K562 (cell line): ENCODE measurements around the gene LIX1L. TPM values are rescaled to one million over a fixed set of nuclear protein-coding genes. Genes with fewer than 3 reads are reported as not detected.

Experiments
- ATAC-seq: fragments of 200-7000 bp; cut with Tn5 transposase; 3 replicates; pipeline ENCODE4 v1.9.1; 2020; ENCODE audit warnings: moderate library complexity
- BruUV-seq: library from RNA; stranded (reverse); fragments of 400-500 nt; replicated peaks from 2 replicates; lab custom pipeline; 2021; lab: Mats Ljungman, UMichigan
- CTCF ChIA-PET: fragments of 300-600 bp; formaldehyde crosslinking; extraction: SDS; loops from one replicate; lab custom pipeline; 2021; ENCODE audit warnings: low intra/inter-chr PET ratio; lab: Yijun Ruan, JAX
- POLR2A ChIA-PET: fragments of 300-600, 350-650 bp; sonication (Branson Sonifier 250); formaldehyde crosslinking; extraction: SDS; loops from one replicate; lab custom pipeline; 2021; ENCODE audit warnings: antibody characterized with exemption, inconsistent platforms; lab: Yijun Ruan, JAX
- DNase-seq, 4 experiments: peaks; one replicate each; pipeline versions ENCODE4 v3.0.0 to v3.0.0-alpha.2; 2011 to 2018; ENCODE audit warnings: low spot score in 3 of 4, mixed read lengths in 3 of 4; ENCODE audit errors: extremely low read depth in 1 of 4
- FAIRE-seq: peaks from 2 replicates; lab custom pipeline; 2011; peaks lifted over from hg19 to GRCh38; lab: Jason Lieb, UNC
- H2AFZ ChIP-seq: 2 replicates; pipeline ENCODE4 v1.6.0; 2011; ENCODE audit warnings: low read depth, low read length, control low read depth, inconsistent platforms
- H3K27ac ChIP-seq: fragments of 200-600 bp; 3 replicates; pipeline ENCODE4 v1.8.0; 2011; ENCODE audit warnings: low read depth, mild to moderate bottlenecking, control low read depth, inconsistent platforms, low read length, moderate library complexity, mixed read lengths; ENCODE audit errors: extremely low read depth
- H3K27me3 ChIP-seq, 2 experiments: fragments of 300-600 bp in 1 of 2; 2 replicates in 1 of 2; 3 replicates in 1 of 2; pipeline versions ENCODE4 v1.6.0 to v1.8.0; 2011; ENCODE audit warnings: inconsistent platforms in 2 of 2, low read length in 2 of 2, mild to moderate bottlenecking in 1 of 2, mixed read lengths in 1 of 2, moderate library complexity in 1 of 2; ENCODE audit not compliant: control insufficient read depth in 2 of 2, insufficient read depth in 2 of 2
- H3K36me3 ChIP-seq: fragments of 300-600 bp; 3 replicates; pipeline ENCODE4 v1.8.0; 2011; ENCODE audit warnings: mild to moderate bottlenecking, low read length, inconsistent platforms; ENCODE audit not compliant: control insufficient read depth, insufficient read depth
- H3K4me1 ChIP-seq, 2 experiments: fragments of 200-600 bp in 1 of 2; replicated peaks in 1 of 2; 2 replicates in 1 of 2; 3 replicates in 1 of 2; pipeline versions ENCODE4 v1.5.1 to v1.8.0; 2011; ENCODE audit warnings: inconsistent platforms in 2 of 2, low read length in 2 of 2, mild to moderate bottlenecking in 1 of 2, mixed read lengths in 1 of 2, moderate library complexity in 1 of 2; ENCODE audit not compliant: control insufficient read depth in 2 of 2, insufficient read depth in 2 of 2
- H3K4me2 ChIP-seq: 2 replicates; pipeline ENCODE4 v1.6.1; 2011; ENCODE audit warnings: low read length, control low read depth, inconsistent platforms, mixed read lengths; ENCODE audit not compliant: insufficient read depth
- H3K4me3 ChIP-seq: fragments of 200-600 bp; sonication (generic), shearing (Covaris generic); 2 replicates; pipeline ENCODE4 v1.5.1; 2016; ENCODE audit warnings: control low read depth, inconsistent platforms
- H3K79me2 ChIP-seq: fragments of 200-600 bp; 3 replicates; pipeline ENCODE4 v1.8.0; 2011; ENCODE audit warnings: low read length, inconsistent platforms; ENCODE audit not compliant: control insufficient read depth, insufficient read depth
- H3K9ac ChIP-seq, 2 experiments: 2 replicates each; pipeline versions ENCODE4 v1.6.0 to v1.6.1; 2011; ENCODE audit warnings: low read depth in 2 of 2, low read length in 2 of 2, control low read depth in 1 of 2, inconsistent platforms in 1 of 2, mild to moderate bottlenecking in 1 of 2, mixed read lengths in 1 of 2; ENCODE audit not compliant: insufficient read depth in 1 of 2
- H3K9me1 ChIP-seq: one replicate; pipeline ENCODE4 v1.6.0; 2011; ENCODE audit warnings: inconsistent platforms, mild to moderate bottlenecking, low read length, moderate library complexity; ENCODE audit not compliant: control insufficient read depth, insufficient read depth
- H3K9me3 ChIP-seq: replicated peaks from 2 replicates; pipeline ENCODE4 v1.5.1; 2011; ENCODE audit warnings: low read depth, low read length, inconsistent platforms; ENCODE audit not compliant: control insufficient read depth, insufficient read depth
- H4K20me1 ChIP-seq: replicated peaks from 2 replicates; pipeline ENCODE4 v1.6.1; 2011; ENCODE audit warnings: low read length, inconsistent platforms, mixed read lengths; ENCODE audit not compliant: control insufficient read depth, insufficient read depth
- RBFOX2 ChIP-seq: fragments of 200-400 bp; formaldehyde crosslinking; IDR thresholded peaks from 2 replicates; pipeline ENCODE4 v1.6.1; 2017; ENCODE audit warnings: low read depth, mild to moderate bottlenecking, low read length, moderate library complexity
- ZNF311 ChIP-seq: fragments of 250-450 bp; sonication (Bioruptor Pico); IDR thresholded peaks from 2 replicates; pipeline ENCODE4 v1.4.0; 2020; ENCODE audit warnings: mild to moderate bottlenecking, moderate library complexity
- WGBS: fragments of 100-300 bp; shearing (Covaris generic); methylation state at CpG from one replicate; pipeline ENCODE4 v1.1.6; 2016; ENCODE audit warnings: low coverage, mixed read lengths; ENCODE audit not compliant: insufficient coverage; ENCODE audit errors: missing lambda C conversion rate; 5-methylcytosine and 5-hydroxymethylcytosine counted together
- in situ Hi-C: fragments of 300-500 bp; cut with MboI; formaldehyde crosslinking; loops from 4 replicates; pipeline ENCODE4 v1.15.0; 2018; ENCODE audit warnings: inconsistent platforms, mixed read lengths
- intact Hi-C: fragments of 100-400 bp; cut with micrococcal nuclease; formaldehyde crosslinking; loops from 2 replicates; pipeline ENCODE4 v1.14.2; 2022
- polyA plus RNA-seq, 8 experiments: library from polyadenylated mRNA; depleted of rRNA in 4 of 8; stranded (reverse) in 5 of 8; unstranded in 3 of 8; fragments of >200 nt; fragmentation: Nextera tagmentation in 2 of 8; fragmentation: Illumina TruSeq in 1 of 8; extraction: Ambion mirVana in 2 of 8; extraction: Trizol in 1 of 8; gene quantifications; 2 replicates each; pipeline versions ENCODE4 v1.2.1 to v1.2.3, GENCODE V29; 2011 to 2014; ENCODE audit warnings: inconsistent platforms in 1 of 8, missing spikeins in 1 of 8
- total RNA-seq, 7 experiments: library from RNA; depleted of rRNA in 6 of 7; stranded (reverse); fragments of >200 nt in 6 of 7; fragmentation: Illumina TruSeq in 2 of 7; extraction: Trizol in 2 of 7; gene quantifications; 2 replicates each; pipeline versions ENCODE4 v1.2.1 to v1.2.3, GENCODE V29; 2011 to 2021; ENCODE audit warnings: low replicate concordance in 1 of 7
- TF ChIP-seq, protein P1 (sequence below): sonication (generic); IDR thresholded peaks from 2 replicates; pipeline ENCODE4 v1.6.1; 2016
- TF ChIP-seq, protein P2 (sequence below): fragments of 250-450 bp; sonication (Bioruptor Pico); IDR thresholded peaks from 2 replicates; pipeline ENCODE4 v1.5.1; 2021; ENCODE audit warnings: mild to moderate bottlenecking
- TF ChIP-seq, protein P3 (sequence below): sonication (generic); formaldehyde crosslinking; IDR thresholded peaks from 2 replicates; pipeline ENCODE4 v1.8.0; 2023; ENCODE audit warnings: missing genetic modification reagents, mild to moderate bottlenecking, borderline replicate concordance

LIX1L gene
- total and polyA plus RNA-seq, 9 of the 15 experiments (the other 6 are each of a cell fraction or from before 2014, with no cell fraction given), result 4.6 to 26.5 (median 12.5) TPM

DNA sequence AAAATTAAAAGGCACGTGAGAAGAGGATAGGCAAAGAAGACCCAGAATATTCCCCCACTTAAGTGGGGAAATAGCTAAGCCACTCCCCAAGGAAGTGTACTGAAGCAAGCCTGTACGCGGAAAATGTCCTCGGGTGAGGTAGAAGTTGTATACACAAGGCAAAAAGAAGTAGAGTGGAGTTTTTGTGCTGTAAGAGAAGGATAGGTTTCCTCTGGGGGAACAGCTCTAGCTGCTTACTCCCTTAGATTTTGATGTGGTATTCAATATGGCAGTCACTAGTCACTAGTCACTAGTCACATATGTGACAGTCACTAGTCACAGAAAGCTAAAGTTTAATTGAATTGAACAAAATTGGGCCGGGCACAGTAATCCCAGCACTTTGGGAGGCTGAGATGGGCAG is 31.0 kb upstream of the LIX1L start:
- TF ChIP-seq RBFOX2, result peak; percentile 4; the same call in 1 of the 2 replicates
- no peak for TF ChIP-seq ZNF311 (CRISPR knock-in tag)
- TF ChIP-seq, protein P1, sequence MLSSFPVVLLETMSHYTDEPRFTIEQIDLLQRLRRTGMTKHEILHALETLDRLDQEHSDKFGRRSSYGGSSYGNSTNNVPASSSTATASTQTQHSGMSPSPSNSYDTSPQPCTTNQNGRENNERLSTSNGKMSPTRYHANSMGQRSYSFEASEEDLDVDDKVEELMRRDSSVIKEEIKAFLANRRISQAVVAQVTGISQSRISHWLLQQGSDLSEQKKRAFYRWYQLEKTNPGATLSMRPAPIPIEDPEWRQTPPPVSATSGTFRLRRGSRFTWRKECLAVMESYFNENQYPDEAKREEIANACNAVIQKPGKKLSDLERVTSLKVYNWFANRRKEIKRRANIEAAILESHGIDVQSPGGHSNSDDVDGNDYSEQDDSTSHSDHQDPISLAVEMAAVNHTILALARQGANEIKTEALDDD, result peak; percentile 87
- TF ChIP-seq, protein P2, sequence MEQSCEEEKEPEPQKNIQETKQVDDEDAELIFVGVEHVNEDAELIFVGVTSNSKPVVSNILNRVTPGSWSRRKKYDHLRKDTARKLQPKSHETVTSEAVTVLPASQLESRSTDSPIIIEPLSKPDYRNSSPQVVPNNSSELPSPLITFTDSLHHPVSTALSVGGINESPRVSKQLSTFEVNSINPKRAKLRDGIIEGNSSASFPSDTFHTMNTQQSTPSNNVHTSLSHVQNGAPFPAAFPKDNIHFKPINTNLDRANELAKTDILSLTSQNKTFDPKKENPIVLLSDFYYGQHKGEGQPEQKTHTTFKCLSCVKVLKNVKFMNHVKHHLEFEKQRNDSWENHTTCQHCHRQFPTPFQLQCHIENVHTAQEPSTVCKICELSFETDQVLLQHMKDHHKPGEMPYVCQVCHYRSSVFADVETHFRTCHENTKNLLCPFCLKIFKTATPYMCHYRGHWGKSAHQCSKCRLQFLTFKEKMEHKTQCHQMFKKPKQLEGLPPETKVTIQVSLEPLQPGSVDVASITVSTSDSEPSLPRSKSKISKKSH (CRISPR knock-in tag), result no peak
- TF ChIP-seq, protein P3, sequence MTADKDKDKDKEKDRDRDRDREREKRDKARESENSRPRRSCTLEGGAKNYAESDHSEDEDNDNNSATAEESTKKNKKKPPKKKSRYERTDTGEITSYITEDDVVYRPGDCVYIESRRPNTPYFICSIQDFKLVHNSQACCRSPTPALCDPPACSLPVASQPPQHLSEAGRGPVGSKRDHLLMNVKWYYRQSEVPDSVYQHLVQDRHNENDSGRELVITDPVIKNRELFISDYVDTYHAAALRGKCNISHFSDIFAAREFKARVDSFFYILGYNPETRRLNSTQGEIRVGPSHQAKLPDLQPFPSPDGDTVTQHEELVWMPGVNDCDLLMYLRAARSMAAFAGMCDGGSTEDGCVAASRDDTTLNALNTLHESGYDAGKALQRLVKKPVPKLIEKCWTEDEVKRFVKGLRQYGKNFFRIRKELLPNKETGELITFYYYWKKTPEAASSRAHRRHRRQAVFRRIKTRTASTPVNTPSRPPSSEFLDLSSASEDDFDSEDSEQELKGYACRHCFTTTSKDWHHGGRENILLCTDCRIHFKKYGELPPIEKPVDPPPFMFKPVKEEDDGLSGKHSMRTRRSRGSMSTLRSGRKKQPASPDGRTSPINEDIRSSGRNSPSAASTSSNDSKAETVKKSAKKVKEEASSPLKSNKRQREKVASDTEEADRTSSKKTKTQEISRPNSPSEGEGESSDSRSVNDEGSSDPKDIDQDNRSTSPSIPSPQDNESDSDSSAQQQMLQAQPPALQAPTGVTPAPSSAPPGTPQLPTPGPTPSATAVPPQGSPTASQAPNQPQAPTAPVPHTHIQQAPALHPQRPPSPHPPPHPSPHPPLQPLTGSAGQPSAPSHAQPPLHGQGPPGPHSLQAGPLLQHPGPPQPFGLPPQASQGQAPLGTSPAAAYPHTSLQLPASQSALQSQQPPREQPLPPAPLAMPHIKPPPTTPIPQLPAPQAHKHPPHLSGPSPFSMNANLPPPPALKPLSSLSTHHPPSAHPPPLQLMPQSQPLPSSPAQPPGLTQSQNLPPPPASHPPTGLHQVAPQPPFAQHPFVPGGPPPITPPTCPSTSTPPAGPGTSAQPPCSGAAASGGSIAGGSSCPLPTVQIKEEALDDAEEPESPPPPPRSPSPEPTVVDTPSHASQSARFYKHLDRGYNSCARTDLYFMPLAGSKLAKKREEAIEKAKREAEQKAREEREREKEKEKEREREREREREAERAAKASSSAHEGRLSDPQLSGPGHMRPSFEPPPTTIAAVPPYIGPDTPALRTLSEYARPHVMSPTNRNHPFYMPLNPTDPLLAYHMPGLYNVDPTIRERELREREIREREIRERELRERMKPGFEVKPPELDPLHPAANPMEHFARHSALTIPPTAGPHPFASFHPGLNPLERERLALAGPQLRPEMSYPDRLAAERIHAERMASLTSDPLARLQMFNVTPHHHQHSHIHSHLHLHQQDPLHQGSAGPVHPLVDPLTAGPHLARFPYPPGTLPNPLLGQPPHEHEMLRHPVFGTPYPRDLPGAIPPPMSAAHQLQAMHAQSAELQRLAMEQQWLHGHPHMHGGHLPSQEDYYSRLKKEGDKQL (CRISPR knock-in tag), result no peak
- no peaks in the 10 kb centered on the region for H3K27me3 ChIP-seq
- H3K79me2 ChIP-seq, result peaks cover 24% of the 10 kb centered on the region
- no TSS peak for BruUV-seq
- no peak overlapping the region for H3K9ac ChIP-seq
- H2AFZ ChIP-seq, result no peak overlapping the region
- ChIA-PET POLR2A (interaction anchor here (0.6 to 15.5 kb wide), 17 partner anchors 4 to 143 kb away, joined by 3 to 320 read pairs (median 4); partner anchors contain the start of genes ANKRD34A, ANKRD35, LIX1L and NUDT17), CTCF (interaction anchor here (0.6 kb wide), 1 partner anchor 17 kb away, joined by 3 read pairs; no protein-coding TSS in a partner anchor)
- no peak for ATAC-seq
- in situ Hi-C loops (no loop called here), intact Hi-C loops (no loop called here)
- H3K9me1 ChIP-seq, result peaks cover 3% of the 10 kb centered on the region
- H3K4me2 ChIP-seq, result no peak overlapping the region
- DNase-seq, result no peak
- WGBS, result 52% methylated on average over 5 of the region's 5 CpGs
- H3K4me1 ChIP-seq, result peaks cover 9 to 33% of the 10 kb centered on the region in 2 experiments
- H3K27ac ChIP-seq, result no peak overlapping the region; the same call in 2 of the 3 replicates
- peaks cover 21% of the 10 kb centered on the region for H3K36me3 ChIP-seq
- no peaks in the 10 kb centered on the region for H3K9me3 ChIP-seq
- FAIRE-seq, result no peak
- H3K4me3 ChIP-seq, result no peak overlapping the region
- peaks cover 18% of the 10 kb centered on the region for H4K20me1 ChIP-seq
